K562 (cell line): Measurements from ENCODE around the gene PLAC1. TPM values are rescaled to one million over a fixed set of nuclear protein-coding genes. Genes with fewer than 3 reads are reported as not detected.
A peak's percentile ranks its signal among the peaks of the same experiment; 100 is the strongest.

Experiments used
- ATAC-seq: fragments of 200-7000 bp; cut with Tn5 transposase; 3 replicates; pipeline ENCODE4 v1.9.1; 2020; ENCODE audit warnings: moderate library complexity
- BruUV-seq: library from RNA; stranded (reverse); fragments of 400-500 nt; replicated peaks from 2 replicates; lab custom pipeline; 2021; lab: Mats Ljungman, UMichigan
- CTCF ChIA-PET: fragments of 300-600 bp; formaldehyde crosslinking; extraction: SDS; loops from one replicate; lab custom pipeline; 2021; ENCODE audit warnings: low intra/inter-chr PET ratio; lab: Yijun Ruan, JAX
- POLR2A ChIA-PET: fragments of 300-600, 350-650 bp; sonication (Branson Sonifier 250); formaldehyde crosslinking; extraction: SDS; loops from one replicate; lab custom pipeline; 2021; ENCODE audit warnings: antibody characterized with exemption, inconsistent platforms; lab: Yijun Ruan, JAX
- DNase-seq, 4 experiments: peaks; one replicate each; pipeline versions ENCODE4 v3.0.0 to v3.0.0-alpha.2; 2011 to 2018; ENCODE audit warnings: low spot score in 3 of 4, mixed read lengths in 3 of 4; ENCODE audit errors: extremely low read depth in 1 of 4
- FAIRE-seq: peaks from 2 replicates; lab custom pipeline; 2011; peaks lifted over from hg19 to GRCh38; lab: Jason Lieb, UNC
- H2AFZ ChIP-seq: 2 replicates; pipeline ENCODE4 v1.6.0; 2011; ENCODE audit warnings: low read depth, low read length, control low read depth, inconsistent platforms
- H3K27ac ChIP-seq: fragments of 200-600 bp; 3 replicates; pipeline ENCODE4 v1.8.0; 2011; ENCODE audit warnings: low read depth, mild to moderate bottlenecking, control low read depth, inconsistent platforms, low read length, moderate library complexity, mixed read lengths; ENCODE audit errors: extremely low read depth
- H3K27me3 ChIP-seq, 2 experiments: fragments of 300-600 bp in 1 of 2; 2 replicates in 1 of 2; 3 replicates in 1 of 2; pipeline versions ENCODE4 v1.6.0 to v1.8.0; 2011; ENCODE audit warnings: inconsistent platforms in 2 of 2, low read length in 2 of 2, mild to moderate bottlenecking in 1 of 2, mixed read lengths in 1 of 2, moderate library complexity in 1 of 2; ENCODE audit not compliant: control insufficient read depth in 2 of 2, insufficient read depth in 2 of 2
- H3K36me3 ChIP-seq: fragments of 300-600 bp; 3 replicates; pipeline ENCODE4 v1.8.0; 2011; ENCODE audit warnings: mild to moderate bottlenecking, low read length, inconsistent platforms; ENCODE audit not compliant: control insufficient read depth, insufficient read depth
- H3K4me1 ChIP-seq, 2 experiments: fragments of 200-600 bp in 1 of 2; replicated peaks in 1 of 2; 2 replicates in 1 of 2; 3 replicates in 1 of 2; pipeline versions ENCODE4 v1.5.1 to v1.8.0; 2011; ENCODE audit warnings: inconsistent platforms in 2 of 2, low read length in 2 of 2, mild to moderate bottlenecking in 1 of 2, mixed read lengths in 1 of 2, moderate library complexity in 1 of 2; ENCODE audit not compliant: control insufficient read depth in 2 of 2, insufficient read depth in 2 of 2
- H3K4me2 ChIP-seq: 2 replicates; pipeline ENCODE4 v1.6.1; 2011; ENCODE audit warnings: low read length, control low read depth, inconsistent platforms, mixed read lengths; ENCODE audit not compliant: insufficient read depth
- H3K4me3 ChIP-seq: fragments of 200-600 bp; sonication (generic), shearing (Covaris generic); 2 replicates; pipeline ENCODE4 v1.5.1; 2016; ENCODE audit warnings: control low read depth, inconsistent platforms
- H3K79me2 ChIP-seq: fragments of 200-600 bp; 3 replicates; pipeline ENCODE4 v1.8.0; 2011; ENCODE audit warnings: low read length, inconsistent platforms; ENCODE audit not compliant: control insufficient read depth, insufficient read depth
- H3K9ac ChIP-seq, 2 experiments: 2 replicates each; pipeline versions ENCODE4 v1.6.0 to v1.6.1; 2011; ENCODE audit warnings: low read depth in 2 of 2, low read length in 2 of 2, control low read depth in 1 of 2, inconsistent platforms in 1 of 2, mild to moderate bottlenecking in 1 of 2, mixed read lengths in 1 of 2; ENCODE audit not compliant: insufficient read depth in 1 of 2
- H3K9me1 ChIP-seq: one replicate; pipeline ENCODE4 v1.6.0; 2011; ENCODE audit warnings: inconsistent platforms, mild to moderate bottlenecking, low read length, moderate library complexity; ENCODE audit not compliant: control insufficient read depth, insufficient read depth
- H3K9me3 ChIP-seq: replicated peaks from 2 replicates; pipeline ENCODE4 v1.5.1; 2011; ENCODE audit warnings: low read depth, low read length, inconsistent platforms; ENCODE audit not compliant: control insufficient read depth, insufficient read depth
- H4K20me1 ChIP-seq: replicated peaks from 2 replicates; pipeline ENCODE4 v1.6.1; 2011; ENCODE audit warnings: low read length, inconsistent platforms, mixed read lengths; ENCODE audit not compliant: control insufficient read depth, insufficient read depth
- C11orf30 ChIP-seq: fragments of 450-650 bp; IDR thresholded peaks from 2 replicates; pipeline ENCODE4 v1.6.1; 2016; ENCODE audit warnings: low read depth, mild to moderate bottlenecking
- CEBPG ChIP-seq, 3 experiments: fragments of 200-800 bp in 1 of 3; sonication (Bioruptor generic) in 1 of 3; sonication (generic) in 1 of 3; formaldehyde crosslinking in 1 of 3; IDR thresholded peaks in 2 of 3; conservative IDR thresholded peaks in 1 of 3; 2 replicates each; pipeline versions ENCODE4 v1.6.1 to v1.8.0; 2016 to 2022; ENCODE audit warnings: missing compliant biosample characterization in 2 of 3, missing genetic modification characterization in 2 of 3, mild to moderate bottlenecking in 1 of 3, missing genetic modification reagents in 1 of 3
- EGR1 ChIP-seq: fragments of 450-650 bp; conservative IDR thresholded peaks from 2 replicates; pipeline ENCODE4 v1.6.1; 2017; ENCODE audit warnings: mild to moderate bottlenecking
- GTF2A2 ChIP-seq: IDR thresholded peaks from 2 replicates; pipeline ENCODE4 v1.6.1; 2016; ENCODE audit warnings: mild to moderate bottlenecking, missing genetic modification characterization, missing compliant biosample characterization
- HEY1 ChIP-seq: fragments of 250-450 bp; sonication (Bioruptor Pico); IDR thresholded peaks from 2 replicates; pipeline ENCODE4 v1.5.0; 2020; ENCODE audit warnings: mild to moderate bottlenecking, moderate library complexity, borderline replicate concordance
- NCOR1 ChIP-seq: fragments of 450-650 bp; IDR thresholded peaks from 2 replicates; pipeline ENCODE4 v1.6.1; 2016; ENCODE audit warnings: mild to moderate bottlenecking, moderate library complexity
- NFXL1 ChIP-seq: fragments of 450-650 bp; formaldehyde crosslinking; IDR thresholded peaks from 2 replicates; pipeline ENCODE4 v1.4.0; 2021; ENCODE audit warnings: mild to moderate bottlenecking
- POLR2AphosphoS5 ChIP-seq: IDR thresholded peaks from 2 replicates; pipeline ENCODE4 v1.6.1; 2011; ENCODE audit warnings: mild to moderate bottlenecking, low read depth, low read length, moderate library complexity; ENCODE audit not compliant: control insufficient read depth, insufficient read depth
- RBFOX2 ChIP-seq: fragments of 200-400 bp; formaldehyde crosslinking; IDR thresholded peaks from 2 replicates; pipeline ENCODE4 v1.6.1; 2017; ENCODE audit warnings: low read depth, mild to moderate bottlenecking, low read length, moderate library complexity
- RFX1 ChIP-seq: fragments of 450-650 bp; IDR thresholded peaks from 2 replicates; pipeline ENCODE4 v1.6.1; 2016; ENCODE audit warnings: mild to moderate bottlenecking, moderate library complexity
- SMARCC2 ChIP-seq: fragments of 450-650 bp; IDR thresholded peaks from 2 replicates; pipeline ENCODE4 v1.6.1; 2017; ENCODE audit warnings: antibody characterized with exemption, moderate library complexity, mild to moderate bottlenecking, low read depth
- TAF7 ChIP-seq: fragments of 450-650 bp; IDR thresholded peaks from 2 replicates; pipeline ENCODE4 v1.6.1; 2016; ENCODE audit warnings: missing genetic modification characterization, missing compliant biosample characterization
- ZNF23 ChIP-seq: fragments of 250-450 bp; sonication (Bioruptor Pico); IDR thresholded peaks from 2 replicates; pipeline ENCODE4 v1.4.0; 2020; ENCODE audit warnings: mild to moderate bottlenecking
- ZNF24 ChIP-seq: fragments of 450-650 bp; IDR thresholded peaks from 2 replicates; pipeline ENCODE4 v1.6.1; 2016
- WGBS: fragments of 100-300 bp; shearing (Covaris generic); methylation state at CpG from one replicate; pipeline ENCODE4 v1.1.6; 2016; ENCODE audit warnings: low coverage, mixed read lengths; ENCODE audit not compliant: insufficient coverage; ENCODE audit errors: missing lambda C conversion rate; 5-methylcytosine and 5-hydroxymethylcytosine counted together
- in situ Hi-C: fragments of 300-500 bp; cut with MboI; formaldehyde crosslinking; loops from 4 replicates; pipeline ENCODE4 v1.15.0; 2018; ENCODE audit warnings: inconsistent platforms, mixed read lengths
- intact Hi-C: fragments of 100-400 bp; cut with micrococcal nuclease; formaldehyde crosslinking; loops from 2 replicates; pipeline ENCODE4 v1.14.2; 2022
- polyA plus RNA-seq, 8 experiments: library from polyadenylated mRNA; depleted of rRNA in 4 of 8; stranded (reverse) in 5 of 8; unstranded in 3 of 8; fragments of >200 nt; fragmentation: Nextera tagmentation in 2 of 8; fragmentation: Illumina TruSeq in 1 of 8; extraction: Ambion mirVana in 2 of 8; extraction: Trizol in 1 of 8; gene quantifications; 2 replicates each; pipeline versions ENCODE4 v1.2.1 to v1.2.3, GENCODE V29; 2011 to 2014; ENCODE audit warnings: inconsistent platforms in 1 of 8, missing spikeins in 1 of 8
- total RNA-seq, 7 experiments: library from RNA; depleted of rRNA in 6 of 7; stranded (reverse); fragments of >200 nt in 6 of 7; fragmentation: Illumina TruSeq in 2 of 7; extraction: Trizol in 2 of 7; gene quantifications; 2 replicates each; pipeline versions ENCODE4 v1.2.1 to v1.2.3, GENCODE V29; 2011 to 2021; ENCODE audit warnings: low replicate concordance in 1 of 7
- TF ChIP-seq, protein P1 (sequence below): fragments of 250-450 bp; sonication (Bioruptor Pico); IDR thresholded peaks from 2 replicates; pipeline ENCODE4 v1.9.0; 2021; ENCODE audit warnings: mild to moderate bottlenecking, inconsistent platforms

Gene PLAC1
- total and polyA plus RNA-seq, 9 of the 15 experiments (the other 6 are each of a cell fraction or from before 2014, with no cell fraction given): 0.82 to 9.1 (median 1.7) TPM

DNA sequence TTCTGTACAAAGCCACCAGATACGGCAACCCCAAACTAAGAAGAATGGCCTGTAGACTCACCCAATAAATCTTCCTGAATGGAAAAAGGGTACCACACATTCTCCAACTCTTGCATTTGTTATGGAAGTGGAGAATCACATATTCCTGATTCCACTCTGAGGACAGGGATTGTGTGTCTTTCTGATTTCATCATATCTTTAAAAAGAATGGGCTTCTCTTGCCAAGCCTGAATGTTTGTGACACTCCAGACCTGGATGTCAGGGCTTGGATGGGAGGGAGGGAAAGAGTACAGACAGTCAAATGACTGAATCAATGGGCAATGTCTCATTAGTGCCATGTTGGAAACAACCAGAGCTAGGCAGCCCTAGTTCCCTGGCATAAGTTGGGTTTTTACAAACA, 77.4 kb downstream of the PLAC1 start:
- in situ Hi-C loops: no loop called here
- no peak for TF ChIP-seq ZNF24
- no peak for TF ChIP-seq CEBPG (CRISPR knock-in tag; IDR thresholded peaks at IDR 0.05)
- 0 out of 4 replicates have a peak, but pooled peaks of 1 of the 2 experiments have one; percentile 24 for TF ChIP-seq CEBPG (tag; conservative IDR thresholded peaks at IDR 0.05 in 1 of 2, IDR thresholded peaks at IDR 0.05 in 1 of 2)
- TF ChIP-seq, all 486 proteins: peak for 1
- H2AFZ ChIP-seq: no peak overlapping the region
- no peaks in the 10 kb centered on the region for H3K27me3 ChIP-seq
- DNase-seq (no peak), ATAC-seq (no peak), FAIRE-seq (no peak)
- BruUV-seq: no TSS peak
- H4K20me1 ChIP-seq: no peaks in the 10 kb centered on the region
- POLR2A ChIA-PET: no interaction called here
- no peaks in the 10 kb centered on the region for H3K36me3 ChIP-seq
- no peaks in the 10 kb centered on the region for H3K79me2 ChIP-seq
- no peak overlapping the region for H3K9ac ChIP-seq
- no peaks in the 10 kb centered on the region for H3K9me1 ChIP-seq
- no peaks in the 10 kb centered on the region for H3K9me3 ChIP-seq
- 29% methylated on average over 1 of the region's 1 CpG for WGBS
- H3K4me1 ChIP-seq: no peaks in the 10 kb centered on the region; a peak in 1 of 5 replicates
- intact Hi-C loops: no loop called here
- H3K27ac ChIP-seq: no peak overlapping the region
- no peak overlapping the region for H3K4me2 ChIP-seq
- H3K4me3 ChIP-seq: no peak overlapping the region
- CTCF ChIA-PET: no interaction called here

DNA sequence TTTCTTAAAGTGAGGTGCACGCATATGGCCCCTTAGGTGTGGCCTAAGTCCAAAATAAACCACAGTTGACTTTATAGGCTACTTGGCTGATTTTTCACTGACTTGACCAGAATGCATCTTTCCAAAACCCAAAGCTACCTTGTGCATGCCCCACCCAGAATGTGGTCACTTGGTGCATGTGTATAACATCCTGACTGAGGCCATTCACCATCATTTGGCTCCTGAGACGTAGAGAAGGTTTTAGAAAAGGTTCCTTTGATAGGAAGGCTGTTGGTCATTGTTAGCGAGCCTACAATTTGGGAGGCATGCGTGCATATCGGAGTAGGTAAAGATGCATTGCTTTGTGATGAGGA, 84.6 kb downstream of the PLAC1 start:
- no peaks in the 10 kb centered on the region for H3K36me3 ChIP-seq
- H3K9me3 ChIP-seq: no peaks in the 10 kb centered on the region
- 62% methylated on average over 4 of the region's 5 CpGs for WGBS
- in situ Hi-C loops (no loop called here), intact Hi-C loops (no loop called here)
- H3K27ac ChIP-seq: no peak overlapping the region
- ChIA-PET CTCF (no interaction called here), POLR2A (no interaction called here)
- no peaks in the 10 kb centered on the region for H3K9me1 ChIP-seq
- BruUV-seq: no TSS peak
- H3K4me1 ChIP-seq: peaks cover 0 to 8% of the 10 kb centered on the region in 2 experiments; a peak in 2 of 5 replicates
- TF ChIP-seq C11orf30 (no peak), SMARCC2 (no peak), NFXL1 (no peak), TAF7 (no peak), RFX1 (no peak), GTF2A2 (no peak), POLR2AphosphoS5 (no peak), ZNF23 (CRISPR knock-in tag) (no peak), EGR1 (no peak), HEY1 (CRISPR knock-in tag) (no peak), RBFOX2 (no peak), NCOR1 (no peak)
- TF ChIP-seq, protein P1, sequence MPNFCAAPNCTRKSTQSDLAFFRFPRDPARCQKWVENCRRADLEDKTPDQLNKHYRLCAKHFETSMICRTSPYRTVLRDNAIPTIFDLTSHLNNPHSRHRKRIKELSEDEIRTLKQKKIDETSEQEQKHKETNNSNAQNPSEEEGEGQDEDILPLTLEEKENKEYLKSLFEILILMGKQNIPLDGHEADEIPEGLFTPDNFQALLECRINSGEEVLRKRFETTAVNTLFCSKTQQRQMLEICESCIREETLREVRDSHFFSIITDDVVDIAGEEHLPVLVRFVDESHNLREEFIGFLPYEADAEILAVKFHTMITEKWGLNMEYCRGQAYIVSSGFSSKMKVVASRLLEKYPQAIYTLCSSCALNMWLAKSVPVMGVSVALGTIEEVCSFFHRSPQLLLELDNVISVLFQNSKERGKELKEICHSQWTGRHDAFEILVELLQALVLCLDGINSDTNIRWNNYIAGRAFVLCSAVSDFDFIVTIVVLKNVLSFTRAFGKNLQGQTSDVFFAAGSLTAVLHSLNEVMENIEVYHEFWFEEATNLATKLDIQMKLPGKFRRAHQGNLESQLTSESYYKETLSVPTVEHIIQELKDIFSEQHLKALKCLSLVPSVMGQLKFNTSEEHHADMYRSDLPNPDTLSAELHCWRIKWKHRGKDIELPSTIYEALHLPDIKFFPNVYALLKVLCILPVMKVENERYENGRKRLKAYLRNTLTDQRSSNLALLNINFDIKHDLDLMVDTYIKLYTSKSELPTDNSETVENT (CRISPR knock-in tag): no peak
- H2AFZ ChIP-seq: no peak overlapping the region
- H3K79me2 ChIP-seq: no peaks in the 10 kb centered on the region
- H3K4me2 ChIP-seq: no peak overlapping the region
- no peak for FAIRE-seq
- H3K4me3 ChIP-seq: no peak overlapping the region
- H3K9ac ChIP-seq: no peak overlapping the region
- DNase-seq: no peak
- no peaks in the 10 kb centered on the region for H4K20me1 ChIP-seq
- no peak for ATAC-seq
- no peaks in the 10 kb centered on the region; a peak in 1 of 5 replicates for H3K27me3 ChIP-seq
